ENCODE measurements around the gene KRTAP10-12. TPM values are rescaled to one million over a fixed set of nuclear protein-coding genes. Genes with fewer than 3 reads are reported as not detected.

Gene KRTAP10-12
- total RNA-seq, 3 donors from 2014 or later (not counting 1 experiment from before 2014, with no cell fraction given) = not detected

DNA sequence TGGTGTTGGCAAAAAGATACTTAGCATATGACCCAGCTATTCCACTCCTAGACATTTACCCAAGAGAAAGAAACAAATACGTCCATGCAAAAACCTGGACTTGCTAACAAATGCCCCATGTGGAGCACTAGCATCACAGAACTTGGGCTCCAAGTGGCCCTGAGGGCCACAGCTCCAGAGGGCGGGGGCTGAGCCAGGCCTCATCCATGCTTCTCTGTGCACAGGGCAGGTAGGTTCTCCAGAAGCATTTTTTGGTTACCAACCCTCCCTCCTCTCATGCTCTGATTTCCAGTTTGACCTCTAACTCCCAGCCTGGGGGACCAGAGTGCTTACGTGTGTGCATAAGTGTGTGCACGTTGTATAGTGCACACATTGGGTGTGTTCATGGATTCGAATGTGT lies 32.3 kb upstream of the KRTAP10-12 start:
- no peak overlapping the region for H3K4me3 Mint-ChIP-seq
- no peaks in the 10 kb centered on the region for H3K9me3 ChIP-seq (ENCODE audit: control insufficient read depth, insufficient read depth, low read length)
- 88% methylated on average over 5 of the region's 5 CpGs for WGBS (ENCODE audit: insufficient coverage)
- TF ChIP-seq, protein P1, sequence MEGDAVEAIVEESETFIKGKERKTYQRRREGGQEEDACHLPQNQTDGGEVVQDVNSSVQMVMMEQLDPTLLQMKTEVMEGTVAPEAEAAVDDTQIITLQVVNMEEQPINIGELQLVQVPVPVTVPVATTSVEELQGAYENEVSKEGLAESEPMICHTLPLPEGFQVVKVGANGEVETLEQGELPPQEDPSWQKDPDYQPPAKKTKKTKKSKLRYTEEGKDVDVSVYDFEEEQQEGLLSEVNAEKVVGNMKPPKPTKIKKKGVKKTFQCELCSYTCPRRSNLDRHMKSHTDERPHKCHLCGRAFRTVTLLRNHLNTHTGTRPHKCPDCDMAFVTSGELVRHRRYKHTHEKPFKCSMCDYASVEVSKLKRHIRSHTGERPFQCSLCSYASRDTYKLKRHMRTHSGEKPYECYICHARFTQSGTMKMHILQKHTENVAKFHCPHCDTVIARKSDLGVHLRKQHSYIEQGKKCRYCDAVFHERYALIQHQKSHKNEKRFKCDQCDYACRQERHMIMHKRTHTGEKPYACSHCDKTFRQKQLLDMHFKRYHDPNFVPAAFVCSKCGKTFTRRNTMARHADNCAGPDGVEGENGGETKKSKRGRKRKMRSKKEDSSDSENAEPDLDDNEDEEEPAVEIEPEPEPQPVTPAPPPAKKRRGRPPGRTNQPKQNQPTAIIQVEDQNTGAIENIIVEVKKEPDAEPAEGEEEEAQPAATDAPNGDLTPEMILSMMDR (IDR thresholded peaks at IDR 0.05) = no peak
- H3K4me1 ChIP-seq (ENCODE audit: control insufficient read depth, insufficient read depth, low read length) = peaks cover under 1% of the 10 kb centered on the region
- no peak overlapping the region for H3K27ac Mint-ChIP-seq
- peaks cover 4 to 8% of the 10 kb centered on the region in 2 donors for H3K4me1 Mint-ChIP-seq
- H3K27me3 Mint-ChIP-seq (ENCODE audit: low read depth in 2 of 2) = peaks cover 16 to 30% of the 10 kb centered on the region in 2 donors
- no peak for ATAC-seq
- H3K27ac ChIP-seq (ENCODE audit: low read length) = no peak overlapping the region
- intact Hi-C loops (cut with micrococcal nuclease) = no loop called here
- H3K4me3 ChIP-seq (ENCODE audit: low read length) = no peak overlapping the region
- H3K9me3 Mint-ChIP-seq = peaks cover 0 to 2% of the 10 kb centered on the region in 2 donors
- DNase-seq = no peak
- H3K27me3 ChIP-seq (ENCODE audit: control insufficient read depth, insufficient read depth, low read length) = no peaks in the 10 kb centered on the region
- H3K36me3 ChIP-seq (ENCODE audit: control insufficient read depth, insufficient read depth, low read length) = no peaks in the 10 kb centered on the region
- H3K36me3 Mint-ChIP-seq = no peaks in the 10 kb centered on the region

DNA sequence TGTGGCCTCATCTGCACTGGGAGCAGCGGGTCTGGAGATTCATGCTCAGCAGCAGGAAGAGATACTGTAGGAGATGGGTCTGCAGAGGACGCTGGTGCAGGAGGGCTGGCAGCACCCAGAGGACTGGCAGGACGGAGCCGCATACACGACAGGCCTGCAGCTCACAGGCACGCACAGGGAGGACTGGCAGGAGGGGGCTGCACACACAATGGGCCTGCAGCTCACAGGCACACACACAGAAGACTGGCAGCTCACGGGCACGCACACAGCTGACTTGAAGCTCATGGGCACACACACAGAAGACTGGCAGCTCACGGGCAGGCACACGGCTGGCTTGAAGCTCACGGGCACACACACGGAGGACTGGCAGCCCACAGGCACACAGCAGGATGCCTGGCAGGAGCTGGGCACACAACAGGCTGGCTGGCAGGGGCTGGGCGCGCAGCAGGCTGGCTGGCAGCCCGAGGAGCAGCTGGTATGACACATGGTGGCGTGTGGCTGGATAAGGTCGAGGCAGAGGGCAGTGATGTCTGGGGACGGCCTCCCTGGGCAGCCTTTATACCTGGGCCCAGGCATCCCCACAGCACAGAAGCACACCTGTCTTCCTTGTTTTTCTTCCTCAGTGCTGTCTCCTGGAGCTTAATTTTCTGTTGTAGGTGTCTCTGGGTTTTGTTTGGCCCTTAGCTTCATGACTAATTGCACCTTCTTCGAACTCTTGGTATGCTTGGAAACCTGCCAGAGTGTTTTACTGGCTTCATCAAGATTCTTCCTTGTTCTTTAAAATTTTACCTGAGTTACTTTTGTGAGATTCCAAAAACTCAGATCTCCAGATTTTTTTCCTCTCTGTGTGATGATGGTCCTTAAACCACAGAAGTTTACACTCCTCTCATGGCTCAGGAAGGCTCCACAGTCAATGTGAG lies 30.3 kb upstream of the KRTAP10-12 start, which contains the start of gene KRTAP12-2:
KRTAP12-2 (minus strand) TSS at position 527 of the 920 bp plus-strand sequence; CDS start at position 486, 41 bp downstream.
- intact Hi-C loops (cut with micrococcal nuclease) = no loop called here
- Mint-ChIP-seq H3K9me3 (peaks cover 0 to 2% of the 10 kb centered on the region in 2 donors), H3K27me3 (ENCODE audit: low read depth in 2 of 2) (peaks cover 13 to 25% of the 10 kb centered on the region in 2 donors), H3K27ac (no peak within 1 kb of the TSS), H3K4me3 (no peak within 1 kb of the TSS), H3K4me1 (peaks cover 0 to under 1% of the 10 kb centered on the region in 2 donors), H3K36me3 (peaks cover 1% of the 10 kb centered on the region)
- H3K9me3 ChIP-seq (ENCODE audit: control insufficient read depth, insufficient read depth, low read length) = peaks cover 6% of the 10 kb centered on the region
- TF ChIP-seq, protein P1 (IDR thresholded peaks at IDR 0.05) = no peak
- H3K36me3 ChIP-seq (ENCODE audit: control insufficient read depth, insufficient read depth, low read length) = no peaks in the 10 kb centered on the region
- H3K27ac ChIP-seq (ENCODE audit: low read length) = no peak within 1 kb of the TSS
- no peaks in the 10 kb centered on the region for H3K4me1 ChIP-seq (ENCODE audit: control insufficient read depth, insufficient read depth, low read length)
- H3K27me3 ChIP-seq (ENCODE audit: control insufficient read depth, insufficient read depth, low read length) = no peaks in the 10 kb centered on the region
- DNase-seq (no peak), ATAC-seq (no peak)
- 72% methylated on average over 17 of the region's 19 CpGs for WGBS (ENCODE audit: insufficient coverage)
- H3K4me3 ChIP-seq (ENCODE audit: low read length) = no peak within 1 kb of the TSS

GRCh38 chr21:44667612-44668011 lies 29.4 kb upstream of the KRTAP10-12 start:
- intact Hi-C loops (cut with micrococcal nuclease) = no loop called here
- H3K4me3 Mint-ChIP-seq = no peak overlapping the region
- TF ChIP-seq, protein P1 (IDR thresholded peaks at IDR 0.05) = no peak
- Histone ChIP-seq H3K27ac (ENCODE audit: low read length) (no peak overlapping the region), H3K4me1 (ENCODE audit: control insufficient read depth, insufficient read depth, low read length) (no peaks in the 10 kb centered on the region), H3K4me3 (ENCODE audit: low read length) (no peak overlapping the region), H3K9me3 (ENCODE audit: control insufficient read depth, insufficient read depth, low read length) (peaks cover 12% of the 10 kb centered on the region), H3K27me3 (ENCODE audit: control insufficient read depth, insufficient read depth, low read length) (no peaks in the 10 kb centered on the region), H3K36me3 (ENCODE audit: control insufficient read depth, insufficient read depth, low read length) (no peaks in the 10 kb centered on the region)
- H3K36me3 Mint-ChIP-seq = peaks cover 8% of the 10 kb centered on the region
- ATAC-seq = no peak
- H3K4me1 Mint-ChIP-seq = no peaks in the 10 kb centered on the region
- DNase-seq = no peak
- peaks cover 0 to 4% of the 10 kb centered on the region in 2 donors for H3K9me3 Mint-ChIP-seq
- H3K27me3 Mint-ChIP-seq (ENCODE audit: low read depth in 2 of 2) = peaks cover 13 to 23% of the 10 kb centered on the region in 2 donors
- 78% methylated on average over 1 of the region's 1 CpG for WGBS (ENCODE audit: insufficient coverage)
- H3K27ac Mint-ChIP-seq = no peak overlapping the region
